Endothelial cell of umbilical vein (primary cell): ENCODE data around the gene MARS1.

Source experiments
- CTCF ChIP-seq, 2 donors: IDR thresholded peaks; 1 replicate in 1 of 2; 2 replicates in 1 of 2; pipeline ENCODE4 v1.5.1; 2011; ENCODE audit warnings: low read length in 2 of 2, mild to moderate bottlenecking in 2 of 2, moderate library complexity in 2 of 2, control low read depth in 1 of 2, inconsistent platforms in 1 of 2, low read depth in 1 of 2; ENCODE audit not compliant: insufficient read depth in 1 of 2; ENCODE audit errors: extremely low read depth in 1 of 2
- POLR2A ChIP-seq: IDR thresholded peaks from 2 replicates; pipeline ENCODE4 v1.6.1; 2012; ENCODE audit warnings: low read depth, mild to moderate bottlenecking, control low read depth, low read length
- POLR2AphosphoS5 ChIP-seq: IDR thresholded peaks from 2 replicates; pipeline ENCODE4 v1.6.1; 2012; ENCODE audit warnings: low read depth, mild to moderate bottlenecking, control low read depth, low read length, moderate library complexity; ENCODE audit not compliant: insufficient read depth

DNA sequence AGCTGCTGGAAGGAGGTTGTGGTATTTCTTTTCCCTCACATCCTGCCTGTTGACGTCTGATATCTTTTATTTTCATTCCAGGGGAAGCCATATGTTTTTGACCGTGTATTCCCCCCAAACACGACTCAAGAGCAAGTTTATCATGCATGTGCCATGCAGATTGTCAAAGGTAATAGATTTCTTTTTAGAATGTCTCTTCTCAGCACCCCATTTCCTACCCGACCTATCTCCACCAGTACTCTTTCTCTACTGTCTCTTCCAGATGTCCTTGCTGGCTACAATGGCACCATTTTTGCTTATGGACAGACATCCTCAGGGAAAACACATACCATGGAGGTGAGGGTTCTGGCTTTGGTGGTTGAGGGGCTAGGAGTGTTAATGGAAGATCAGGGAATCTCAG lies 75.5 kb downstream of the MARS1 start:
- TF ChIP-seq CTCF (IDR thresholded peaks at IDR 0.05; ENCODE audit: extremely low read depth in 1 of 2, insufficient read depth in 1 of 2, low read depth in 1 of 2, low read length in 2 of 2): no peak
- no peak for TF ChIP-seq POLR2A
- no peak for TF ChIP-seq POLR2AphosphoS5
